Kidney (tissue), 14 donors: ENCODE data around the gene JARID2. TPM values are rescaled to one million over a fixed set of nuclear protein-coding genes. Genes with fewer than 3 reads are reported as not detected.

Experiments
- DNase-seq, 5 donors: peaks; one replicate each; pipeline ENCODE4 v3.0.0-alpha.2; 2013 to 2020
- FAIRE-seq: peaks from 2 replicates; lab custom pipeline; 2012; peaks lifted over from hg19 to GRCh38; lab: Jason Lieb, UNC
- H3K27ac ChIP-seq, 2 donors: one replicate each; pipeline ENCODE4 v1.7.0; 2013; ENCODE audit warnings: low read depth in 2 of 2, low read length in 2 of 2, inconsistent platforms in 1 of 2
- H3K27me3 ChIP-seq: one replicate; pipeline ENCODE4 v1.7.1; 2013; ENCODE audit warnings: low read length, inconsistent platforms; ENCODE audit not compliant: control insufficient read depth, insufficient read depth
- H3K36me3 ChIP-seq, 3 donors: one replicate each; pipeline versions ENCODE4 v1.7.0 to v1.7.1; 2013; ENCODE audit warnings: low read length in 3 of 3, control low read depth in 1 of 3, inconsistent platforms in 1 of 3; ENCODE audit not compliant: insufficient read depth in 3 of 3, control insufficient read depth in 2 of 3
- H3K4me1 ChIP-seq, 3 donors: one replicate each; pipeline versions ENCODE4 v1.7.0 to v1.7.1; 2013; ENCODE audit warnings: low read length in 3 of 3, inconsistent platforms in 1 of 3, low read depth in 1 of 3; ENCODE audit not compliant: control insufficient read depth in 2 of 3, insufficient read depth in 2 of 3
- H3K4me3 ChIP-seq, 3 donors: one replicate each; pipeline versions ENCODE4 v1.7.0 to v1.8.1; 2013; ENCODE audit warnings: low read length in 3 of 3, control low read depth in 1 of 3, inconsistent platforms in 1 of 3
- H3K9ac ChIP-seq, 3 donors: one replicate each; pipeline versions ENCODE4 v1.7.0 to v1.7.1; 2013; ENCODE audit warnings: low read length in 3 of 3, control low read depth in 1 of 3, inconsistent platforms in 1 of 3
- H3K9me3 ChIP-seq, 3 donors: one replicate each; pipeline versions ENCODE4 v1.7.0 to v1.7.1; 2013; ENCODE audit warnings: low read length in 3 of 3, control low read depth in 1 of 3, inconsistent platforms in 1 of 3; ENCODE audit not compliant: control insufficient read depth in 2 of 3, insufficient read depth in 1 of 3
- intact Hi-C: fragments of 100-400 bp; cut with DNase I; formaldehyde crosslinking; loops from one replicate; pipeline ENCODE4 v1.11.1; 2022
- polyA plus RNA-seq: library from polyadenylated mRNA; stranded (reverse); fragments of 350-450 nt; fragmentation: Illumina TruSeq; extraction: RNeasy Lipid Tissue Mini Kit (QIAGEN cat#74804); gene quantifications from one replicate; pipeline ENCODE4 v1.2.3, GENCODE V29; 2014; ENCODE audit warnings: low read depth, low replicate concordance; ENCODE audit not compliant: insufficient read depth
- total RNA-seq: library from RNA; stranded (reverse); fragmentation: NEBNext Ultra II Directional; extraction: Animal tissue kit (Norgen Biotek cat#: 25700); gene quantifications from one replicate; pipeline ENCODE4 v1.2.1, GENCODE V29; 2021
- TF ChIP-seq, protein P1 (sequence below): IDR thresholded peaks from 3 replicates; pipeline ENCODE4 v1.5.1; 2012; ENCODE audit warnings: mild to moderate bottlenecking, moderate library complexity, borderline replicate concordance; ENCODE audit not compliant: insufficient read depth; ENCODE audit errors: extremely low read depth
- donor health status: control.
- donor health status: control.
- donor health status: control.
- donor health status: control.
- donor health status: control.
- donor health status: DM: yes; HTN: yes; CAD: no.
- donor health status: Normal renal cell carcinoma (clear cell type).

The JARID2 gene
- total and polyA plus RNA-seq, 2 donors from 2014 or later = 1.8 to 12.3 TPM

GRCh38 chr6:15504040-15504495, 258.2 kb downstream of the JARID2 start:
- Histone ChIP-seq H3K4me1 (peaks cover 4 to 29% (median 27%) of the 10 kb centered on the region in 3 donors), H3K27me3 (no peaks in the 10 kb centered on the region), H3K4me3 (peak overlapping the region in 1 of 3 donors; percentile 36), H3K9ac (peak overlapping the region in 1 of 3 donors; percentile 44), H3K36me3 (peaks cover 0 to 4% (median 0%) of the 10 kb centered on the region in 3 donors), H3K9me3 (no peaks in the 10 kb centered on the region), H3K27ac (peak overlapping the region; percentile 70 to 86)
- FAIRE-seq (no peak), DNase-seq (peak in 4 of 5 donors; percentile 43 to 82 (median 60))
- intact Hi-C loops = no loop called here
- TF ChIP-seq, protein P1, sequence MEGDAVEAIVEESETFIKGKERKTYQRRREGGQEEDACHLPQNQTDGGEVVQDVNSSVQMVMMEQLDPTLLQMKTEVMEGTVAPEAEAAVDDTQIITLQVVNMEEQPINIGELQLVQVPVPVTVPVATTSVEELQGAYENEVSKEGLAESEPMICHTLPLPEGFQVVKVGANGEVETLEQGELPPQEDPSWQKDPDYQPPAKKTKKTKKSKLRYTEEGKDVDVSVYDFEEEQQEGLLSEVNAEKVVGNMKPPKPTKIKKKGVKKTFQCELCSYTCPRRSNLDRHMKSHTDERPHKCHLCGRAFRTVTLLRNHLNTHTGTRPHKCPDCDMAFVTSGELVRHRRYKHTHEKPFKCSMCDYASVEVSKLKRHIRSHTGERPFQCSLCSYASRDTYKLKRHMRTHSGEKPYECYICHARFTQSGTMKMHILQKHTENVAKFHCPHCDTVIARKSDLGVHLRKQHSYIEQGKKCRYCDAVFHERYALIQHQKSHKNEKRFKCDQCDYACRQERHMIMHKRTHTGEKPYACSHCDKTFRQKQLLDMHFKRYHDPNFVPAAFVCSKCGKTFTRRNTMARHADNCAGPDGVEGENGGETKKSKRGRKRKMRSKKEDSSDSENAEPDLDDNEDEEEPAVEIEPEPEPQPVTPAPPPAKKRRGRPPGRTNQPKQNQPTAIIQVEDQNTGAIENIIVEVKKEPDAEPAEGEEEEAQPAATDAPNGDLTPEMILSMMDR = no peak

DNA sequence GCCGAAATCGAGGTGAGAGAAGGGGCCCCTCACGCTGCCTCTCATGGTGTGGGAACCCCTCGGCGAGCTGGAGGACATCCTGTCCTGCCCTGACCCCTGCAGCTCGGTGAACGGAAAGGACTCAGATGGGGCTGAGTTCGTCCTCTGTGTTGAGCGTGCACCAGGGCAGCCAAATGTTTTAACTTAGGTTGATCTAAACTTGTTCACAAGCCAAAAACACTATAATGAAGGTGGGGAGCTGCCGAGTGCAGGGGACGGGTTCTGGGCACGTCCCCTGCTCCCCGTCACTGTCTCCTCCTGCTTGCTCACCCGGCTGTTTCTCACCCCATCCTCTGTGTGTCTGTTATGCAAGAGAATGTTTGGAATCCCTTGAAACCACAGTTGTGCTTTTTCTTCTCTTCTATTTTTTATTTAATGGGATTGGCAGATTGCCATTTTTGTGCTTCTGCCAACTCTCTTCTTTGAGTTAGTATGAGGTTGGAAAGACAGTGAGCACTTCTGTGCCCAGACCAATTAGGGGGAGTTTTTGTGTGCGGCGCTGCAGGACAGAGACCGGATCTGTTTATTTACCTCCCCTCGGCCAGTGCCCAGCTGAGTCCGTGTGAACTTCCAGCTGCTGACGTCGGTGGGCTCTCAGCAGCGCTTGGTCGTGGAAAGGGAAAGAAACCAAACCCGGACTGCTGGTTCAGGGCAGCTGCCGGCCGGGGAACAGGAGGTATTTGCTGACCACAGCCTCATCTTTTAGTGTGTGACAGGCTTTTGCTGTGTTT, 258.9 kb downstream of the JARID2 start:
- peak; percentile 83 for FAIRE-seq
- intact Hi-C loops = no loop called here
- Histone ChIP-seq H3K27ac (peak overlapping the region; percentile 70 to 86), H3K9me3 (no peaks in the 10 kb centered on the region), H3K9ac (peak overlapping the region in 1 of 3 donors; percentile 44), H3K4me3 (peak overlapping the region in 2 of 3 donors; percentile 29 to 36), H3K4me1 (peaks cover 4 to 29% (median 27%) of the 10 kb centered on the region in 3 donors), H3K27me3 (no peaks in the 10 kb centered on the region), H3K36me3 (peaks cover 0 to 4% (median 0%) of the 10 kb centered on the region in 3 donors)
- peak; percentile 87 to 94 (median 89) for DNase-seq
- TF ChIP-seq, protein P1 = no peak

GRCh38 chr6:15505463-15505918, 259.6 kb downstream of the JARID2 start:
- DNase-seq = peak in 1 of 5 donors; percentile 69
- Histone ChIP-seq H3K9ac (peak overlapping the region in 1 of 3 donors; percentile 38), H3K27me3 (no peaks in the 10 kb centered on the region), H3K9me3 (no peaks in the 10 kb centered on the region), H3K36me3 (peaks cover 0 to 4% (median 0%) of the 10 kb centered on the region in 3 donors), H3K27ac (peak overlapping the region; percentile 70 to 86), H3K4me3 (peak overlapping the region in 1 of 3 donors; percentile 36), H3K4me1 (peaks cover 4 to 29% (median 27%) of the 10 kb centered on the region in 3 donors)
- no peak for FAIRE-seq
- TF ChIP-seq, protein P1 = no peak
- intact Hi-C loops = no loop called here
